AG09309 (cell line): ENCODE data around the gene IL1RN.

Source experiments
- DNase-seq: peaks from one replicate; pipeline ENCODE4 v3.0.0-alpha.2; 2010; ENCODE audit warnings: low read depth
- H3K4me3 ChIP-seq: 2 replicates; pipeline ENCODE4 v1.5.1; 2011; ENCODE audit warnings: mild to moderate bottlenecking, low read depth, low read length, moderate library complexity; ENCODE audit not compliant: control insufficient read depth
- TF ChIP-seq, protein P1 (sequence below): IDR thresholded peaks from 2 replicates; pipeline ENCODE4 v1.5.1; 2011; ENCODE audit warnings: mild to moderate bottlenecking, low read depth, low read length, inconsistent platforms; ENCODE audit not compliant: insufficient read depth, control insufficient read depth; ENCODE audit errors: missing control alignments

The IL1RN gene

DNA sequence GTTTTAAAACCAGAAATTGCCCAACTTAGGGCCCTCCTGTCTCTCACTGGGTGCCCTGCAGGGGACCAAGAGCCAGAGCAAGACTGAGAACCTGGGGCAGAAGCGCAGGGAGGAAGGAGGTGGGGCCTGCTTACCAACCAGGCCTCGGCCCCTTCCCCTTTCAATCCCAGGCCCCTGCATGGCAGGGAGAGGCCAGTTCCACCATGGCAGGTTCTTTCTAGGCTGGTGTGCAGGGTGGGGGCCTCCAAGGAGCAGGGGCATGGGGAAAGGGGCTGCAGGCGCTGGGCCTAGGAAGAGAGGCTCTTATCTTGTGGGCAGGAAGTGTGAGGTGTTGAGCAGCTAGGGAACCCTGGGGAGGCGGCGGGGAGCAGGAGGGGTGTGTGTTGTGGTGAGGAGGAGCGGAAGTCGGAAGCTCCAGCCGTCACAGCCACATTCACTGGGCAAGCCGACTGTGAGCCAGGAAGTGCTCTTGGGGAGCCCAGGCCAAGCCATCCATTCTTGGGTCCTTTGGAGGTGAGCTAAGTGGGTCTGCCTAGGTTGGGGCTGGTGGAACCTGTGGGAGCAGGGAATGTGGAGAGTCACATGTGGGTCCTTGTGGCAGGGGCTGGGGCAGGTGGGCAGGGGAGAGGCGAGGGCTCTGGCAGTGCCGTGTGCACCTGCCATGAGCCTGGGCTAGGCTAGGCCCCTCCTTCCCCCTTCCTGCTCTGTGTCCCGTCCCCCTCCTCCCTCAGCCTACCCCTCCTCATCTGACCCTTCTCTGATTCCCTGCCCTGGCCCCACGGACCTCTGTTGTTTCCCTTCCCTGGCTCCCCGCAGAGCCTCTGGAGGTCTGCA lies 46.4 kb downstream of the IL1RN start, which contains the start of gene PSD4:
Gene PSD4 (plus strand): TSS at position 430 of the 834 bp plus-strand sequence. CDS start 8,486 bp downstream, outside the sequence.
- TF ChIP-seq, protein P1, sequence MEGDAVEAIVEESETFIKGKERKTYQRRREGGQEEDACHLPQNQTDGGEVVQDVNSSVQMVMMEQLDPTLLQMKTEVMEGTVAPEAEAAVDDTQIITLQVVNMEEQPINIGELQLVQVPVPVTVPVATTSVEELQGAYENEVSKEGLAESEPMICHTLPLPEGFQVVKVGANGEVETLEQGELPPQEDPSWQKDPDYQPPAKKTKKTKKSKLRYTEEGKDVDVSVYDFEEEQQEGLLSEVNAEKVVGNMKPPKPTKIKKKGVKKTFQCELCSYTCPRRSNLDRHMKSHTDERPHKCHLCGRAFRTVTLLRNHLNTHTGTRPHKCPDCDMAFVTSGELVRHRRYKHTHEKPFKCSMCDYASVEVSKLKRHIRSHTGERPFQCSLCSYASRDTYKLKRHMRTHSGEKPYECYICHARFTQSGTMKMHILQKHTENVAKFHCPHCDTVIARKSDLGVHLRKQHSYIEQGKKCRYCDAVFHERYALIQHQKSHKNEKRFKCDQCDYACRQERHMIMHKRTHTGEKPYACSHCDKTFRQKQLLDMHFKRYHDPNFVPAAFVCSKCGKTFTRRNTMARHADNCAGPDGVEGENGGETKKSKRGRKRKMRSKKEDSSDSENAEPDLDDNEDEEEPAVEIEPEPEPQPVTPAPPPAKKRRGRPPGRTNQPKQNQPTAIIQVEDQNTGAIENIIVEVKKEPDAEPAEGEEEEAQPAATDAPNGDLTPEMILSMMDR: no peak
- no peak for DNase-seq
- H3K4me3 ChIP-seq: no peak within 1 kb of the TSS

- no peak for DNase-seq
- H3K4me3 ChIP-seq: no peak overlapping the region
- TF ChIP-seq, protein P1: no peak
Observed at GRCh38 chr2:113174376-113174750, 47.0 kb downstream of the IL1RN start.

DNA sequence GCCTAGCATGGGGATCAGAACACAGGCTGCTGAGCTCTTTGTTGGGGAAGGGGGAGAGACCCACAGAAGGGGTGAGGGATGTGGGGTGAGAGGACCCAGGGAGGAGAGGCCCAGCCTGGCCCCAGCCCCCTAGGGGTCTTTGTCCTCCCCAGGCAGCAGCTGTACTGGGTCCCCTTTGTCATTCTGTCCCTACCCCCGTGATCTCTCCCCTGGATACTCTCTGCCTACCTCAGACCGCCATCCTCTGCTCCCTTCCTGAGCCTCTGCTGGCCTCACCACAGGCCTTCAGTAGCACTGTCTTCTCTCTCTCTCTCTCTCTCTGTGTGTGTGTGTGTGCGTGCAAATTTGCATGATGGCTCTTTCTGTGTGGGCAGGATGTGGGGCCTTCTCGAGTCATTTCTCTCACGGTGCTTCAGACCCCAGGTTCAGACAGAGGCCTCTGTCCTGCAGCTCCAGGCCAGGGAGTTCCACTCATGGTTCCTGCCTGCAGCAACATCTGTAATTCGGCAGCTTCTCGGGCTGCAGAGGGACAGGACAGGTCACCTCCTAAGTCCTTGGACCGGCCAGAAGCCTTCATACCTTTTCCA lies 47.7 kb downstream of the IL1RN start:
- no peak overlapping the region for H3K4me3 ChIP-seq
- DNase-seq: no peak
- TF ChIP-seq, protein P1: no peak

- no peak for DNase-seq
- H3K4me3 ChIP-seq: no peak overlapping the region
- TF ChIP-seq, protein P1: no peak
Observed at GRCh38 chr2:113175736-113176695, 48.6 kb downstream of the IL1RN start.

GRCh38 chr2:113176696-113177355 lies 49.4 kb downstream of the IL1RN start:
- H3K4me3 ChIP-seq: no peak overlapping the region
- no peak for DNase-seq
- TF ChIP-seq, protein P1: no peak

GRCh38 chr2:113178069-113178746 lies 50.8 kb downstream of the IL1RN start:
- DNase-seq: no peak
- TF ChIP-seq, protein P1: no peak
- no peak overlapping the region for H3K4me3 ChIP-seq
